ENCODE measurements around the gene PDE8B.
A peak's percentile ranks its signal among the peaks of the same experiment; 100 is the strongest.

The PDE8B gene

GRCh38 chr5:77232574-77233358, 22.3 kb downstream of the PDE8B start:
- peak; percentile 45 for DNase-seq (ENCODE audit: low spot score)

DNA sequence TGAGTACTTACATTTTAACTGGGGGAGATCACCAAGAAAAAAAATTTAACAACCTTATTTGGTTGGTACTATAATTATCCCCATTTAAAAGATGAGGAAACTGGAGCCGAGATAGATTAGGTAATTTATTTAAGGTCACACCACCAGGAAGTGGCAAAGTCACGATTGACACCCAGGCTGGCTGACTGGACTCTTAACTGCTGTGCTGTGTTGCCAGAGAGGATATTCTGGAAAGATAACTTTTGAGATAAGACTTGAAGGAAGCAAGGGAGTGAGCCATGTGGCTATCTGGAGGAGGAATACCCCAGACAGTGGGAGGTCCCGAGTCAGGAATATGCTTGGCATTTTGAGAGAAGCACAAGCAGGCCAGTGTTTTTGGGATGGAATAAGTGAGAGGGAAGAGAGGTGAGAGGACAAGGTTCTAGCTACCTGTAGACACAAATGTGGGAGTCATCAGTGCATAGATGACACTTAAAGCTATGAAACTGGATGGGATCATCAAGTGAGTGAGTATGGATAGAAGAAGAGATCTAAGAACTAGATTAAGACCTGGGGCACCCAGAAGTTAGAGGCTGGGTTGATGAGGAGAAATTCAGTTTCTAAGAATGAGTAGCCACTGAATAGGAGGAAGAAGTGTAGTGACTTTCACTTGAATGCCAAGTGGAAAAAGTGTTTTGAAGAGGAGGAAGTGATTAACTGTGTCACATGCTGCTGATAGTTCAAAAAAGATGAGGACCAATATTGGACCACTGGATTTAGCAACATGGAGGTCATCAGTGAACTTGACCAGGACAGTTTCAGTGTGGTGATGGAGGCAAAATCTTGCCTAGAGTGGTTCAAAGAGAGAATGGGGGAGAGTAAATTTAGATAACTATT, 25.6 kb downstream of the PDE8B start:
- no peak for DNase-seq (ENCODE audit: low spot score)

DNA sequence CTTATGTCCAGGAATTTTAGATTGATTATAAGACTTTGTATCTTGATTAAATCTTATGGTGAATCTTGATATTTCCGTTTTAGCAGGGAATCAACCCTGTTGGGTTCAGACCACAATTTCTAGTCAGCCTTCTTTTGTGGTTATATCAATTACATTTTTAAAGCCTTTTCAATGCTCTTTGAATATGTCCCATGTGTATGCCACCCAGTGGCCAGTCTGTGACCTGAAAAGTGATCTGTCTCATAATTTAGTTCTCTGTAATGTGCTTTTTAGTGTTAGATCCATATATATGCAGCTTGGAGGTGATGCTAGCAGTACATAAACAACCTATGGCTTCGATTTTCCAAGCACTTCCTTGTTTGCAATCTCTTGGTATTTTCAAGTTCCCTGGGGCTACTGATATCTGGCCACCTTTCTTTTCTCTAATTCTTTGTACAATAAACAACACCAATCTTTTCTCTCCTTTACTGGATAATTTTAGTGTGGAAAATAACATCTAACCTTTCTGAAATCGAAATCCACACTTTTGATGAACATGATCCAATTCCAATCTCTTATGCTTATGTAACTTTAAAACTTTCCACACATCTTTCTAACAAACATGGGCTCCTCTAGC, 28.8 kb downstream of the PDE8B start:
- no peak for DNase-seq (ENCODE audit: low spot score)

- no peak for DNase-seq (ENCODE audit: low spot score)
Observed at GRCh38 chr5:77241444-77241843, 31.0 kb downstream of the PDE8B start.

DNA sequence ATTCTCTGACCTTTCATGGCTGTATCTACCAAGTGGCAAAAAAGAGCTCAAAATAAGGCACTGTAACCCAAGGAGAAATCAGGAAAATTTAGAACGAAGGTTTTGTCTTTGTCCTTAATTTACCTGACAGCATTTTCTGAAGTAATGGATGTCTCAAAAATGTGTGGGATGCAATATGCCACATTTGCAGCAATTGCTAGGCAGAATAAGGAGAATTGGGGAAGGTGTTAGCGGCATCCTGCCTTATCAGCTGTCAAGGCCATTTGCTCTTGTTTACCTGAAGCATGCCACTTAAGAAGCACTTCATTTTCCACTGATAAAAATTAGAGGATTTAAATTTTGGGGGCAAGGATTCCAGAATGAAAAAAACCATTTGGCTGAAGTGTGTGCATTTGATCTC, 39.0 kb downstream of the PDE8B start:
- DNase-seq (ENCODE audit: low spot score), result no peak

DNA sequence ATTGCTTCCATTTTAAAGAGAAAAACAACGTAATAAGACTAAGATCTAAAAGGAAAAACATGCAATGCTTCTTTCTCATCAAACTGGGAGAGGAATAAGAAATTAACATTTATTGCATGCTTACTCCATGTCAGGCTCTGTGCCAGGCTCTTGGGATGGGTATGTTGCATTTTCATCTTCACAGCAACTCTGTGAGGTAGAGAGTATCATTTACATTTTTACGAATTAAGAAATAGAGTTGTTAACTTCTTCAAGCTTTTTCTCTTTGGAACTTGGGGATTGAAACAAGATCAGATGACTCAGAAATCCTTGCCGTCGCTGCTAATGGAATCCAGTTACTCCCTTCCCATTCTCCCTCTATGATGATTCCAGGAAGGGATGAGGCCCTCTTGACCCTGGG, 39.5 kb downstream of the PDE8B start:
- DNase-seq (ENCODE audit: low spot score), result no peak

DNA sequence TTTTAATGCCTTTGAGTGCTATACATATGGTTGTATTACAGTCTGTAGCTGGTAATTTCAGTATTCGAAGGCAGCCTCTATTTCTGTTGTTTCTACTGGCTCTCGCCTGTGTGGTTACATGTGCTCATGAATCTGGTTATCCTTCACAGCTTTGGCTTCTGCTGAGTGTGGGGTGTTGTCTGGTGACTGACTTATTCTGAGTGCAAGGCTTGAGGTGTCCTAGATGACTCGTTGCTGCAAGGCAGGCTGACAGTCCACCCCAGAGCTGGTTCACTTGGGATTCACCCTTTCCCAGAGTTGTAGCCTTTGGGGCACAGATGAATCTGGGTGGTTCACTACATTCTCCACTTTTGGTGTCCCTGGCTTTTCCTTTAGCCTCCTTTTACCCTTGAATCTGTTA, 41.4 kb downstream of the PDE8B start:
- DNase-seq (ENCODE audit: low spot score), result no peak

GRCh38 chr5:77255617-77256016, 45.1 kb downstream of the PDE8B start:
- no peak for DNase-seq (ENCODE audit: low spot score)

- DNase-seq (ENCODE audit: low spot score), result no peak
Observed at GRCh38 chr5:77256406-77256805, 45.9 kb downstream of the PDE8B start.

GRCh38 chr5:77258652-77259051, 48.2 kb downstream of the PDE8B start:
- no peak for DNase-seq (ENCODE audit: low spot score)

DNA sequence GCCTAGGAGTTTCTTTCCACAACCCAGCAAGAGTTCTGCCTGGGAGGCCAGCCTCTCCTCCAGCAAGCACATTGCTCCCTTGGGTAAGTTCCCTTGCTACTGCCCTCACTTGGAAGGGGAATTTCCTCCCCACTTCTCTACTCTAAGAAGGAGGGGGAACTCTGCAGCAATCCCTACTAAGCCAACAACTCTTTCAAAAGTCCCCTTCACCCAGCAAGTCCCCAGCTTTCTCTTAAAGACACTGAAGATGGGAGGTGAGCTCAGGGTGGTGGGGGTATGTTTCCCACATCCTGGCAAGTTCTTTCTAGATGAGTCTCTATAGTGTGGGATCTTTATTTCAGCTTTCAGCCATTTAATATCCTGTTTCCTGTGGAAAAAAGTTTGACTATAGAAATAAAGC, 49.0 kb downstream of the PDE8B start:
- DNase-seq (ENCODE audit: low spot score), result no peak

GRCh38 chr5:77262697-77263096, 52.2 kb downstream of the PDE8B start:
- DNase-seq (ENCODE audit: low spot score), result peak; percentile 24

DNA sequence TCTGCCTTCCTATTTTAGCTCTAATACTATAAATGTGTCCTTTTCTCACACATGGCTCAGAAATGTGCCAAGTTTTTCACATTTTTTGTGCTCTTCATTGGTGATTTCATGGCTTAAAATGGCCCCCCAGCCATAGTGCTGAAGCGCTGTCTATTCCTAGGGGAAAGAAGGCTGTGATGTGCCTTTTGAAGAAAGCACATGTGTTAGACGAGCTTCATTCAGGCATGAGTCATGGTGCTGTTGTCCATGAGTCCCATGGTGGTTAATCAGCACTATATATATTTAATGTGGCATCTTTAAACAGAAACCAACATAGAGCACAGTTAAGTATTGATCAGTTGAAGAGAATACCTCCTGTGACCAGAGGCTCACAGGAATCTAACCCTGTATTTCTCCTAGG, 55.8 kb downstream of the PDE8B start:
- no peak for DNase-seq (ENCODE audit: low spot score)

- no peak for DNase-seq (ENCODE audit: low spot score)
Observed at GRCh38 chr5:77267496-77267895, 57.0 kb downstream of the PDE8B start.

DNA sequence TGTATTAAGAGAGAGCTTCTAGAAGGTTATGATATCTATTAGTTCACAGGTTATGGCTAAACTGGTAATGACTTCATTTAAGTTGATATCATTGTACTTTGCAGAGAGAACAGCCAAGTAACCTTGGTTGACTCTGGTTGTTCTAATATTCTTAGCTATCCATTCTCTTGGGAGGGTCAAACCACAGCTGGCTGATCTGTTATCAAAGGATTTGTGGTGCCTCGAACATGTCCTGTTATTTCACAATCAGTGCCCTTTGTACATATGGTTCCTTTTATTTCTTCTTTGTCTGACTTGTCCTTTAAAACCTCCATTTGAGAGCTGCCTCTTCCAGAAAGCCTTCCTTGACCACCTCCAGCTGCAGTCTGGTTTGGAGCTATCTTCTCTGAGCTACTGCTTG, 61.7 kb downstream of the PDE8B start:
- DNase-seq (ENCODE audit: low spot score), result no peak

GRCh38 chr5:77277759-77278158, 67.3 kb downstream of the PDE8B start:
- DNase-seq (ENCODE audit: low spot score), result no peak

- no peak for DNase-seq (ENCODE audit: low spot score)
Observed at GRCh38 chr5:77280036-77280435, 69.6 kb downstream of the PDE8B start.

GRCh38 chr5:77281969-77282336, 71.5 kb downstream of the PDE8B start:
- DNase-seq (ENCODE audit: low spot score), result no peak

DNA sequence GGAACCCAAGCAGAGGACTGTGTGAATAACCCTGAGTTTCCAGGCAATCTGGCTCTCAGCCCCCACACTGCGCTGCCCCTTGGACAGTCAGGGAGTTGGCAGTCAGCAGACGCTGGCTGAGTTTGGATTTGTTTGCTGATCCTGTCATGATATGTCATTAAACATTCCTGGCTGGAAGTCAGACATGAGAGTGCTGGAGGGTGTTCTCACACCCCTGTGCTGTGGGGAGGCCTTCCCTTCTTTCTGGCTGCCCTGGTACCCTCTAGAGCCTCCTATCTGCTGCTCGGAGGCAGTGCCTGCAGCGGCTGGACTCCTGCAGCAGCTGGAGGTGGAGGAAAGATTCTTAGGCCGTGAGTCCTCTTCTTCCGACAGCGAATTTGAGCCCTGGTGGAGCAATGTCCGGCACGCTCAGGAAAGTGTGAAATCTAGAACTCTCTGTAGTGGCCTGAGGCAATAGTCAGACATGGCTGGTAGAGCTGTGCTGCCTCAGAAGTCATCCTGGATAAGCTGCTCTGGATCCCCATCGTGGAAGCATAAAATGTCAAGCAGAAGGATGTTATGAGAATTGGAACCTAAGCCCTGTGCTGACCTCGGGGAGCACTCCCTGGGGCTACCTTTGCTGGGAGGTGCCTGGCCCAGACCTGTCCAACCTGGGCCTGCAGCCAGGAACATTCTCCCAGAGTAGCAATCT, 72.0 kb downstream of the PDE8B start:
- no peak for DNase-seq (ENCODE audit: low spot score)

DNA sequence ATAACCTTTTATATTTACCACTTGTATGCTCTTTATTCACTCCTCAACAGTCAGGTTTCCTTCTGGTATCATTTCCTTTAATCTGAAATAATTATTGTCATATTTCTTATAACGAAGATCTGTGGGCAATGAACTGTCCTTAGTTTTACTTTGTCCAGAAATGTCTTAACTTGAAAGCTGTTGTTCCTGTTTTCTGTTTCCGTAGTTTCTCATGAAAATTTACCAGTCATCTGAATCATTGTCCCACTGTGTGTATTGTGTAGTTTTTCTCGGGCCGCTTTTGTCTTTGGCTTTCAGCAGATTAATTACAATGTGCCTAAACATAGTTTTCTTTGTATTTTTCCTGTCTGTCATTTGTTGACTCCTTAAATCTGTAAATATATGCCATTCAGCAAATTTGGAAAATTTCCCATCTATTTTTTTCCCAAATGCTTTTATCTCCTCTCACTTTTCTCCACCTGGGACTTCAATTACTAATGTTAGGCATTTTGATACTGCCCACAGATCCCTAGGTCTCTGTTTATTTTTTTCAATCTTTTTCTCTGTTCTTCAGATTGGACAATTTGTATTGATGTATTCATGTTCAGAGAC, 74.9 kb downstream of the PDE8B start:
- no peak for DNase-seq (ENCODE audit: low spot score)

DNA sequence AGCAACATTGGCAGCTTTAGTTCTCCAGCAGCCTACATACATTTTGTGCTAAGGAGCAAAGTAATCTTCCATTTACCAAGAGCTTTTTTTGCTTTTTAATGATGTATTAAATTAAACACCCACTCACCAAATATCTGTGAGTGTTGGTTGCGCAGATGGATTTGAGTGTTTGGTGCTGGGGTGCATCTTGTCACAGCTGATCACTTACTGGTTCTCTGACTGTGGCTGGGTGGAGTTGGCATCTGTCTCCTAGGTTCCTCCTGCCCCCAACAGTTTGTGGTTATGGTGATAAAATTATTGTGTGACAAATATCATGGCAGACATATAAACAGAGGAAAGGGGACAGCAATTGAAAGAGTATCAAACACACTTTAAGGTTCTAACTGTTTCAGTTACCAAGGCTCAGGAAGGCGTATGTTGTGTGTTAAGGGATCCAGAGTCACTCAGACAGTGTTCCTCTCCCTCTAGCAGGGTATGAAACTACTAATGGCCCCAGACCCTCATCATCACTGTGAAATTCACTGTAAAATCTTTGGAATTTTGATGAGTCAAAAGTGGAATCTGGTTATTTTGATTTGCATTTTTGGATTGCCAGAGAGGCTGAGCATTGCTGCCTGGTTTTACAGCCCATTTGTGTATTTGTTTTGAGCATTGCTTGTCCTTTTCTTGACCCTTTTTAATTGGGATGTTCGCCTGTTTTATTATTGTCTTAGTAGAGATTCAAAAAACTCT, 81.7 kb downstream of the PDE8B start:
- DNase-seq (ENCODE audit: low spot score), result no peak

Measured in pons (tissue), 1 donor.